Kidney epithelial cell (primary cell): ENCODE data around the gene CRACR2B. TPM values are rescaled to one million over a fixed set of nuclear protein-coding genes. Genes with fewer than 3 reads are reported as not detected.

Source experiments
- DNase-seq: peaks from one replicate; pipeline ENCODE4 v3.0.0-alpha.2; 2010; ENCODE audit warnings: low read depth
- H3K27me3 ChIP-seq: 2 replicates; pipeline ENCODE4 v1.6.0; 2011; ENCODE audit warnings: low read length; ENCODE audit not compliant: control insufficient read depth, insufficient read depth
- H3K36me3 ChIP-seq: 2 replicates; pipeline ENCODE4 v1.5.1; 2011; ENCODE audit warnings: low read length; ENCODE audit not compliant: control insufficient read depth, insufficient read depth
- H3K4me3 ChIP-seq: 2 replicates; pipeline ENCODE4 v1.5.1; 2011; ENCODE audit warnings: low read depth, mild to moderate bottlenecking, control low read depth, low read length
- CTCF ChIP-seq: IDR thresholded peaks from 2 replicates; pipeline ENCODE4 v1.5.1; 2011; ENCODE audit warnings: mild to moderate bottlenecking, moderate library complexity, low read length, control low read depth, inconsistent platforms; ENCODE audit not compliant: insufficient read depth, poor library complexity, severe bottlenecking
- total RNA-seq: library from RNA; depleted of rRNA; stranded (reverse); fragments of >200 nt; gene quantifications from 2 replicates; pipeline ENCODE4 v1.2.3, GENCODE V29; 2015

CRACR2B gene
- total RNA-seq, 1 donor from 2014 or later = 19.7 TPM

GRCh38 chr11:790721-791564 is 36.8 kb upstream of the CRACR2B start:
- H3K27me3 ChIP-seq = peaks cover 22% of the 10 kb centered on the region
- DNase-seq = no peak
- no peak for TF ChIP-seq CTCF
- no peaks in the 10 kb centered on the region for H3K36me3 ChIP-seq
- H3K4me3 ChIP-seq = no peak overlapping the region

DNA sequence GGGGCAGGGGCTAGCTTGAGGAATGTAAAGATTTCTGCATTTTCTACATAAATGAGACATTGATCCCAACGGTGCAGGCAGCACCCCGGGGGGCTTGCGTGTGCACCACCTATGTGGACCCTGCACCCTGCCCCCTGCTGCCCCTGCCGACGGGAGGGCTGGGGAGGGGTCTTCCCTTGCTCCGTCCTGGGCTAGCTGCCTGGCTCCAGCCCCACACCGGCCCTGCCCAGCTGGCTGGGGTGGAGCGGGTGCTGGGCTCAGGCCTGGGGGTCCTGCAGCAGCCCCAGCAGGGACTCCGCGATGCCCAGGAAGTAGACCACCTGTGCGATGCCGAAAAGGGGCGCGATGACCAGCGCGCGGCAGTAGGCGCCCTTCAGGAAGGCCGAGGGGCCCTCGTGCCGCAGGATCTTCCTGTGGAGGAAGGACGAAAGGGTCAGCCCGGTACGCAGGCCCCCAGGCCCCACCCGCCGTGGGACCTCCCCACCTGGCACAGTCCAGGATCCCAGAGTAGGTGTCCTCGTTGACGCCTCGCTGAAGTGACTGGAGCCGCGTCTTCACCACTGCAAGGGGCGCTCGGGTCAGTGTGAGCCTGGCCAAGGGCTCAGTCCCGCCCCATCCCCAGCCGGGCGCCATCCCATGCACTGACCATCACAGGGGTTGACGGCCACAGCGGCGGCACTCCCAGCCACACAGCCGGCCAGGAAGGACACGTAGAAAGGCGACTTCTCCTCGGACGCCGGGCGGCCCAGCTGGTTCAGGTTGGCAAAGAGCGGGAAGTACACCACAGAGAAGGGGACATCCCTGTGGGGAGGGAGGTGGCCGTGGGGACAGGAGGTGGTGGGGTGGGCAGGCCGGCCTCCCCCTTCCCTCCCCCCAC is 35.8 kb upstream of the CRACR2B start:
- Histone ChIP-seq H3K27me3 (peaks cover 19% of the 10 kb centered on the region), H3K36me3 (no peaks in the 10 kb centered on the region), H3K4me3 (no peak overlapping the region)
- DNase-seq = no peak
- TF ChIP-seq CTCF = no peak

DNA sequence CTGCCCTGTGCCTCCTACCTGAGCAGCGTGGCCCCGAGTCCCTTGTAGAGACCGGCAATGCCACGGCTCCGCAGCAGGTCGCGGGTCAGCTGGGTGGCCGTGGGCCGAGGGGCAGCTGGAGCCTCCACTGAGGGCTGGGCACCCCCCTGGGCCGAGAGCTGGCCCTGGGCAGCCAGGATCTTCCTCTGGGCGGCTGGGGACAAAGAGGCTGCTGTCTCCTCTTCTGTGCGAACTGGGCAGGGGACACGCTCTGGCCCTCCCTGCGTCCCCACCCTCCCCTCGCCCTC is 35.2 kb upstream of the CRACR2B start:
- no peak for DNase-seq
- no peak for TF ChIP-seq CTCF
- Histone ChIP-seq H3K36me3 (no peaks in the 10 kb centered on the region), H3K4me3 (no peak overlapping the region), H3K27me3 (peaks cover 19% of the 10 kb centered on the region)

DNA sequence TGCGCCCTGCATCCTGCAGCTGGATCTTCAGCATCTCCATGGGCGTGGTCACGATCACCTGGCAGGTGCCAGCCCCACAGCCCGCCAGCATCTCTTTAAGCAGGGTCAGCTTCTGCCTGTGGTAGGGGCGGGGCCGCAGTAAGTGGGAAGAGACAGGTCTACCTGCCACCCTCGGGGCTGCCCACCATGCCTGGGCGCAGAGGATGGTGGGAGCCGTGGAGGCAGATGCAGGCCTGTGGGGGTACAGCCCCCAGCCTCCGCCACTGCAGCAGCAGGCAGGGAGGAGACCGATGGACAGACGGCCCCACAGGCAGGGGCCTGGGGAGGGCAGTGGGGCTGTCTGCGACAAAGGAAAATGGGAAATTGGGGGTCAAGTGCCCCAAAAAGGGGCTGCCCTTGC is 34.8 kb upstream of the CRACR2B start:
- H3K27me3 ChIP-seq = peaks cover 19% of the 10 kb centered on the region
- no peak for DNase-seq
- no peak overlapping the region for H3K4me3 ChIP-seq
- no peaks in the 10 kb centered on the region for H3K36me3 ChIP-seq
- no peak for TF ChIP-seq CTCF

- Histone ChIP-seq H3K4me3 (no peak overlapping the region), H3K27me3 (peaks cover 15% of the 10 kb centered on the region), H3K36me3 (no peaks in the 10 kb centered on the region)
- no peak for DNase-seq
- no peak for TF ChIP-seq CTCF
Observed at GRCh38 chr11:793556-793955, 34.2 kb upstream of the CRACR2B start.
